Peyer's patch (tissue), 4 donors: Measurements from ENCODE around the gene ADARB1. TPM values are rescaled to one million over a fixed set of nuclear protein-coding genes. Genes with fewer than 3 reads are reported as not detected.
A peak's percentile ranks its signal among the peaks of the same experiment; 100 is the strongest.

Source experiments
- DNase-seq, 3 donors: peaks; one replicate each; pipeline ENCODE4 v3.0.0-alpha.2; 2017 to 2019
- H3K27ac ChIP-seq, 4 donors: fragments of 200-600 bp; sonication (generic); one replicate each; pipeline ENCODE4 v1.5.1; 2016 to 2019
- H3K27me3 ChIP-seq, 2 donors: fragments of 200-600 bp; sonication (generic); one replicate each; pipeline ENCODE4 v1.5.1; 2019
- H3K36me3 ChIP-seq, 3 donors: fragments of 200-600 bp; sonication (generic); one replicate each; pipeline ENCODE4 v1.5.1; 2016 to 2019
- H3K4me1 ChIP-seq, 4 donors: fragments of 200-600 bp; sonication (generic); one replicate each; pipeline ENCODE4 v1.5.1; 2016 to 2019
- H3K4me3 ChIP-seq, 4 donors: fragments of 200-600 bp; sonication (generic); 1 replicate in 3 of 4; 2 replicates in 1 of 4; pipeline ENCODE4 v1.5.1; 2016 to 2019; ENCODE audit warnings: mild to moderate bottlenecking in 1 of 4
- H3K9me3 ChIP-seq, 4 donors: fragments of 200-600 bp; sonication (generic); one replicate each; pipeline ENCODE4 v1.5.1; 2016 to 2019; ENCODE audit warnings: mild to moderate bottlenecking in 1 of 4
- POLR2A ChIP-seq, 2 donors: fragments of 450-650 bp; IDR thresholded peaks; one replicate each; pipeline ENCODE4 v1.5.1; 2017; ENCODE audit warnings: antibody characterized with exemption in 2 of 2, mild to moderate bottlenecking in 2 of 2, moderate library complexity in 2 of 2
- total RNA-seq, 4 donors: library from RNA; depleted of rRNA; stranded (reverse); fragments of >200 nt; gene quantifications; one replicate each; pipeline ENCODE4 v1.1.0, GENCODE V29; 2016
- TF ChIP-seq, protein P1 (sequence below), 6 experiments: fragments of 450-650 bp in 4 of 6; fragments of 200-600 bp in 2 of 6; sonication (generic) in 1 of 6; IDR thresholded peaks; one replicate each; pipeline ENCODE4 v1.5.1; 2017 to 2019; ENCODE audit warnings: antibody characterized with exemption in 6 of 6, mild to moderate bottlenecking in 3 of 6, moderate library complexity in 1 of 6

Gene ADARB1
- total RNA-seq, 4 donors from 2014 or later = 7.4 to 47.9 (median 10.0) TPM

DNA sequence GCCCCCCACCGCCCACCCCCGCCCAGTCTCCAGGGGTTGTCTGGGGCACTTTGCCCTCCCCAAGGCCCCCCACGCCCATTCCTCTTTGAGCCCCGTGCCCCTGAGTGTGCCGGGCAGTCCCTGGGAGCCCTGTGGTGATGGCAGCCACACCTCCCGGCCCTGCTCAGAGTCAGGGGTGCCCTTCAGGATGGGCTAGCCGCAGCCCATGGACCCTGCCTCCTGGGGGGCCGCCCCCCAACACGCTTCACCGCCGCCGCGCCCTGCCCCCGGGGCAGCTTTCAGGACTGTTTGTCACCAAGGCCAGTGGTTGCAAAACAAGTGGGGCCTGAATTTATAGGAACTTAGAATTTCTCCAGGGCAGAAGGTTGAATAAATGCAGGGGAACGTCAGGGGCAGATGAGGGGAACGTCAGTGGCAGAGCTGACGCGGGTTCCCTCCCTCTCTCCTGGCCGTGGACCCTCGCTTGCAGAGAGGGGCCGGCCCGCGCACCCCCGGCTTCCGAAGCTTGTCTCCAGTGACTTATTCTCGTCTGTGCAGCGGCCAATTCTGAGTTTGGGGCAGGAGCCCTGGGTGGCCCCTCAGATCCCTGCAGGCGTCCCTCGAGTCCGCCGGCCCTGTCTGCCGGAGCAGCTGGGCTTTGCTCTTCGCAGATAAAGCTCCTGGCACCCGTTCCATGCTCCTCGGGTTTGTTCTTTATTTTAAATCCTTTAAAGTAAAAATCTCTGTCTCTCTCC lies 41.2 kb upstream of the ADARB1 start:
- DNase-seq = peak in 2 of 3 donors; percentile 37 to 42
- no peak overlapping the region for H3K4me3 ChIP-seq
- no peaks in the 10 kb centered on the region for H3K9me3 ChIP-seq
- no peaks in the 10 kb centered on the region for H3K27me3 ChIP-seq
- TF ChIP-seq, protein P1, sequence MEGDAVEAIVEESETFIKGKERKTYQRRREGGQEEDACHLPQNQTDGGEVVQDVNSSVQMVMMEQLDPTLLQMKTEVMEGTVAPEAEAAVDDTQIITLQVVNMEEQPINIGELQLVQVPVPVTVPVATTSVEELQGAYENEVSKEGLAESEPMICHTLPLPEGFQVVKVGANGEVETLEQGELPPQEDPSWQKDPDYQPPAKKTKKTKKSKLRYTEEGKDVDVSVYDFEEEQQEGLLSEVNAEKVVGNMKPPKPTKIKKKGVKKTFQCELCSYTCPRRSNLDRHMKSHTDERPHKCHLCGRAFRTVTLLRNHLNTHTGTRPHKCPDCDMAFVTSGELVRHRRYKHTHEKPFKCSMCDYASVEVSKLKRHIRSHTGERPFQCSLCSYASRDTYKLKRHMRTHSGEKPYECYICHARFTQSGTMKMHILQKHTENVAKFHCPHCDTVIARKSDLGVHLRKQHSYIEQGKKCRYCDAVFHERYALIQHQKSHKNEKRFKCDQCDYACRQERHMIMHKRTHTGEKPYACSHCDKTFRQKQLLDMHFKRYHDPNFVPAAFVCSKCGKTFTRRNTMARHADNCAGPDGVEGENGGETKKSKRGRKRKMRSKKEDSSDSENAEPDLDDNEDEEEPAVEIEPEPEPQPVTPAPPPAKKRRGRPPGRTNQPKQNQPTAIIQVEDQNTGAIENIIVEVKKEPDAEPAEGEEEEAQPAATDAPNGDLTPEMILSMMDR (IDR thresholded peaks at IDR 0.05) = no peak
- no peak for TF ChIP-seq POLR2A (IDR thresholded peaks at IDR 0.05)
- peaks cover 0 to 10% (median 0%) of the 10 kb centered on the region in 4 donors for H3K4me1 ChIP-seq
- no peaks in the 10 kb centered on the region for H3K36me3 ChIP-seq
- peak overlapping the region in 1 of 4 donors; percentile 31 for H3K27ac ChIP-seq

DNA sequence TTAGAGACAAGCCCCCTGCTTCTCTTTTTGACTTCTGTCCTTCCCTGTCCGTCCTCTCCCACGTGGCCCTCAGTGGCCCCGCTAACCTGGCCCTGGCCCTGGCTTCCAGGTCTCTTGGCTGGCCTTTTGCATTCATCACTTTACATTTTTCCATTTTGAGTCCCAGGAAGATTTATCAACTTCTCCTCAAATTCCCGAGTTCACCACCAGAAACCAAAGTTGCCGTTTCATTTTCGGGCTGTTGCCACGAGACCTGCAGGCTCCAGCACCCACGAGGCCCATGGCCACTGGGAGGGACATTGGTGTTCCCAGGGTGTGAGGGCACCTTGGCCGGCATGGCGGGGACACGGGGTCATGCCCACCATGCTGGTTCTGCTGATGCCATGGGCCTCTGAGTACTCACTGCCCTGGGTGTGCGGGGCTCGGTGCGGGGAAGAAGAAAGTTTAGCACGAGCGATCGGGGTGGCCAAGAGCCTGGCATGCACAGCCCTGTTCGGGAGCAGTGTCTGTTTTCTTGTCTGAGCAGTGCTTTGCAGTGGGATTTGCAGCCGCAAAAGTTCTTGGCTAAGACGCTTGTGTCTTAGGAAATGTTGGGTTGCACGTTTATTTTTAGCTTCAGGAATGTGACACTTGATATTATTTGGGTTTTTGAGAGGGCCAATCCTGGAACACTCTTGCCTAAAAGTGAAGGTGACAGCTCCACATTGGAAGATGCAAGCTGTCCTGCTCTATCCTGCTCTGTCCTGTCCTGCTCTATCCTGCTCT lies 40.4 kb upstream of the ADARB1 start:
- peak overlapping the region in 2 of 4 donors; percentile 31 to 42 for H3K27ac ChIP-seq
- peak in 1 of 3 donors; percentile 46 for DNase-seq
- no peaks in the 10 kb centered on the region for H3K36me3 ChIP-seq
- no peaks in the 10 kb centered on the region for H3K9me3 ChIP-seq
- H3K4me3 ChIP-seq = no peak overlapping the region
- no peaks in the 10 kb centered on the region for H3K27me3 ChIP-seq
- TF ChIP-seq, protein P1 (IDR thresholded peaks at IDR 0.05) = no peak
- no peak for TF ChIP-seq POLR2A (IDR thresholded peaks at IDR 0.05)
- peaks cover 0 to 10% (median 0%) of the 10 kb centered on the region in 4 donors for H3K4me1 ChIP-seq

DNA sequence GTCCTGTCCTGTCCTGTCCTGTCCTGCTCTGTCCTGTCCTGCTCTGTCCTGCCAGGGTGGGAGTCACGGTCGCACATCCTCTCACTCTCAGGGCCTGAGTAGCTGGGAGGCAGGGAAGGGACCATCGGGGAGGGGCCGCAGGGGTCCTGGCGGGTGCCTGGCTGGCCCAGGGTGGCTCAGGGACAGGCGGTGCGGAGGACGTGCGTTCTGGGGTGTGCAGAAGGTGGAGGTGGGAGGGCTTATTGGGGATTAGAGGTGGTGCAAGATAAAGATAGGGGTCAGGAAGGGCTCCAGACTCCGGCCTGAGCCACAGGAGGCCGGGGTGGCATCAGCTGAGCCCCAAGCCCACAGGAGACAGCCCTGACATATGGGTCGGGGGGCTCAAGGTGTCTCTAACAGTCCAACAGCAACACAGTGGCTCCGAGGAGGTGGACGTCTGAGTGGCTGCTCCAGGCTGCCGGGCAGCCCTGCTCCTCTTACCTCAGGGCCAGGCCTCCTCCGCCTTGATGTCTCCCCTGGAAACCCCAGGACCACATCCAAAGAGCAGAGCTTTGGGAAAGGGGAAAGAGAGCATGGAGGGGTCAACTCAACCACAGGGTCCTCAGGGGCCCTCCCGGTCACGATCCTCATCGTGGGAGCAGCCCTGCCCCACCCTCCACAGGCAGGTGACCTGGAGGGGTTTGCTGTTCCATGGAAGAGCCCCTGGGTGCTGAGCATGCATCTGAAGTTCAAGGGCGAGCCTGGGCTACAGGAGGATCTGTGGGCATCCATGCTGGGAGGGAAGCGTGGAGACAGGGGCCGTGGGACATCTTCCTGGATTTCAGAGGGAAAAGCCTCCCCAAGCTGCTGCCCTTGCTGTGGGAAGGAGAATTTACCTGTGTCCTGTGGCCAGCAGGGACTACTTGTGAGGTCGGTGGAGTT lies 39.6 kb upstream of the ADARB1 start:
- Histone ChIP-seq H3K4me1 (peaks cover 0 to 10% (median 0%) of the 10 kb centered on the region in 4 donors), H3K27ac (peak overlapping the region in 1 of 4 donors; percentile 18), H3K27me3 (no peaks in the 10 kb centered on the region), H3K4me3 (no peak overlapping the region), H3K36me3 (no peaks in the 10 kb centered on the region), H3K9me3 (no peaks in the 10 kb centered on the region)
- DNase-seq = peak in 1 of 3 donors; percentile 28
- no peak for TF ChIP-seq POLR2A (IDR thresholded peaks at IDR 0.05)
- TF ChIP-seq, protein P1 (IDR thresholded peaks at IDR 0.05) = no peak

DNA sequence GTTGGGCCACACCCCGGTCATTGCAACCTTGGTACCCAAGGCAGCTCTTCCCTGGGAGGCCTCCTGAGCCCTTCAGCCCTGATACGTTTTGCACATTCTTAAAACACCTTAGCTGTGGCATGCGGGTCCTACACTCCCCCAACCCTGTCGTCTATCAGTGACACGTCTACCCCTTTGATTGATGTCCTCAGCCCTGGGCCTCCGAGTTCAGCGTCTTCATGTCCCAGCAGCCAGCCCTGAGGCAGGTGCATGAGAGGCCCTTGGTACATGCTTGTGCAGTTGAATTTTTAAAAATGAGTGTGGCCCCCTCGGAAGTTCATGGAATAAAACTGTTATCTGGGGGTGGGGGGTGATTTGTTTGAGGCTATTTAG lies 38.9 kb upstream of the ADARB1 start:
- H3K27ac ChIP-seq = no peak overlapping the region
- DNase-seq = no peak
- H3K4me1 ChIP-seq = peaks cover 0 to 10% (median 0%) of the 10 kb centered on the region in 4 donors
- TF ChIP-seq, protein P1 (IDR thresholded peaks at IDR 0.05) = no peak
- no peak for TF ChIP-seq POLR2A (IDR thresholded peaks at IDR 0.05)
- H3K36me3 ChIP-seq = no peaks in the 10 kb centered on the region
- no peak overlapping the region for H3K4me3 ChIP-seq
- no peaks in the 10 kb centered on the region for H3K27me3 ChIP-seq
- no peaks in the 10 kb centered on the region for H3K9me3 ChIP-seq

DNA sequence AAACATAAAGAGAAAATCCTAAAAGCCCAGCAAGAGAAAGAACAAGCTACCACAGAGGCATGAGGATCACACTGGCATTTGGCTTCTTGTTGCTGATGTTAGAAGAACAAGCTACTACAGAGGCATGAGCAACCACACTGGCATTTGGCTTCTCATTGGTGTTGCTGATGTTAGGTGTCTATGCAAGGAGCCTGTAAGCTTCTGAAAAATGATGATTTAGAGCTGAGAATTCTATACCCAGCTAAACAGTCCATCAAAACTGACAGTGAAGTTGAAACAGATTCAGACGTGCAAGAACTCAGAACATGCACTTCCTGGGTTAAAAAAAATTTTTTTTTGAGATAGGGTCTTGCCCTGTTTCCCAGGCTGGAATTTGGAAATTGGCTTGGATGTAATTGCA lies 37.8 kb upstream of the ADARB1 start:
- H3K4me3 ChIP-seq = no peak overlapping the region
- H3K36me3 ChIP-seq = no peaks in the 10 kb centered on the region
- H3K9me3 ChIP-seq = no peaks in the 10 kb centered on the region
- H3K27ac ChIP-seq = no peak overlapping the region
- peaks cover 0 to 10% (median 0%) of the 10 kb centered on the region in 4 donors for H3K4me1 ChIP-seq
- H3K27me3 ChIP-seq = no peaks in the 10 kb centered on the region
- no peak for DNase-seq
- no peak for TF ChIP-seq POLR2A (IDR thresholded peaks at IDR 0.05)
- TF ChIP-seq, protein P1 (IDR thresholded peaks at IDR 0.05) = no peak
